T-helper 1 cell treated with Interleukin-12 subunit alpha and Interleukin-12 subunit beta and Interleukin-4 antibody, amounts not matched to agents 30 ng/mL and 1 ng/mL, for 36 hours (primary cell): ENCODE results near the gene PXYLP1. TPM values are rescaled to one million over a fixed set of nuclear protein-coding genes. Genes with fewer than 3 reads are reported as not detected.

Experiments used
- intact Hi-C: fragments of 100-400 bp; cut with micrococcal nuclease; formaldehyde crosslinking; loops from one replicate; pipeline ENCODE4 v1.15.1; 2024
- total RNA-seq: library from RNA; stranded (reverse); gene quantifications from 2 replicates; pipeline ENCODE4 v1.2.3, GENCODE V29; 2022

The PXYLP1 gene
- total RNA-seq, 1 donor from 2014 or later = 17.1 TPM

- intact Hi-C loops = no loop called here
These were observed 107.3 kb downstream of the PXYLP1 start for GRCh38 chr3:141338881-141339280.

- intact Hi-C loops = no loop called here
These were observed 109.9 kb downstream of the PXYLP1 start for GRCh38 chr3:141341536-141341935.

- intact Hi-C loops = no loop called here
These were observed 110.8 kb downstream of the PXYLP1 start for GRCh38 chr3:141342386-141342785.

- intact Hi-C loops = no loop called here
These were observed 111.5 kb downstream of the PXYLP1 start for GRCh38 chr3:141343077-141343476.

DNA sequence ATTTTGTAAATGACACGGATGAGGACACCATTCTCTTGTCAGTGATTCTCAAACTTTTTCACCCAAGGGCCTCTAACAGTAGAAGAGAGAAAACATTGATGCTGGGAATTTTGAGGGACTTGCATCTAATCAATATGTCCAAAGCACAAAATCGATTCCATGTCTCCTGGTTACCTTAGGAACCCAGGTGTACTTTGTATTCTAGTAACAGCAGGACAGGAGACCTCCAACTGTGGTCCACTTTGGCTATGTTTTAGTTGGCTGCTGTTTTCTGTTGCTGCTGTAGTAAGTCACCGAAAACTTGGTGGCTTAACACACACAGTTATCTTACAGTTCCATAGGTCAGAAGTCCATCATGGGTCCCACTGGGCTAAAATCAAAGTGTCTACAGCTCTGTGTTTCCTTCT, 112.2 kb downstream of the PXYLP1 start:
- intact Hi-C loops = no loop called here

Other genes with a start within 250 kb of the PXYLP1 start
- gene SPSB4, start 180.5 kb upstream of the PXYLP1 start, total RNA-seq = not detected in 2 replicates
- gene ZBTB38, start 136.7 kb downstream of the PXYLP1 start, total RNA-seq = 25.7 and 27.4 TPM in 2 replicates